ENCODE measurements around the gene CELF2.
A peak's percentile ranks its signal among the peaks of the same experiment; 100 is the strongest.
"Not testable (repeated sequence)": the region's sequence is repeated elsewhere in the genome, so short reads cannot be mapped to it uniquely, and the experiment has no call there.

CELF2 gene

GRCh38 chr10:11127017-11127416 lies 109.3 kb downstream of the CELF2 start:
- DNase-seq (ENCODE audit: low read depth in 3 of 3, low spot score in 1 of 3) = not testable (repeated sequence)

- DNase-seq (ENCODE audit: low read depth in 3 of 3, low spot score in 1 of 3) = no peak
Measured at GRCh38 chr10:11131112-11131639, 113.5 kb downstream of the CELF2 start.

- no peak for DNase-seq (ENCODE audit: low read depth in 3 of 3, low spot score in 1 of 3)
Measured at GRCh38 chr10:11134411-11134810, 116.7 kb downstream of the CELF2 start.

GRCh38 chr10:11135709-11136108 lies 118.0 kb downstream of the CELF2 start:
- DNase-seq (ENCODE audit: low read depth in 3 of 3, low spot score in 1 of 3) = no peak

GRCh38 chr10:11138314-11139033 lies 120.8 kb downstream of the CELF2 start:
- DNase-seq (ENCODE audit: low read depth in 3 of 3, low spot score in 1 of 3) = no peak

GRCh38 chr10:11140963-11141362 lies 123.3 kb downstream of the CELF2 start:
- no peak for DNase-seq (ENCODE audit: low read depth in 3 of 3, low spot score in 1 of 3)

- DNase-seq (ENCODE audit: low read depth in 3 of 3, low spot score in 1 of 3) = no peak
Measured at GRCh38 chr10:11141571-11142091, 124.0 kb downstream of the CELF2 start.

GRCh38 chr10:11142777-11143176 lies 125.1 kb downstream of the CELF2 start:
- no peak for DNase-seq (ENCODE audit: low read depth in 3 of 3, low spot score in 1 of 3)

GRCh38 chr10:11143242-11143641 lies 125.6 kb downstream of the CELF2 start:
- DNase-seq (ENCODE audit: low read depth in 3 of 3, low spot score in 1 of 3) = no peak

GRCh38 chr10:11144626-11145494 lies 127.2 kb downstream of the CELF2 start:
- DNase-seq (ENCODE audit: low read depth in 3 of 3, low spot score in 1 of 3) = no peak

- DNase-seq (ENCODE audit: low read depth in 3 of 3, low spot score in 1 of 3) = peak in 2 of 3 donors; percentile 39 to 43
Measured at GRCh38 chr10:11145495-11145855, 127.8 kb downstream of the CELF2 start.

GRCh38 chr10:11146402-11147171 lies 128.9 kb downstream of the CELF2 start:
- DNase-seq (ENCODE audit: low read depth in 3 of 3, low spot score in 1 of 3) = no peak

- no peak for DNase-seq (ENCODE audit: low read depth in 3 of 3, low spot score in 1 of 3)
Measured at GRCh38 chr10:11147722-11148121, 130.1 kb downstream of the CELF2 start.

- no peak for DNase-seq (ENCODE audit: low read depth in 3 of 3, low spot score in 1 of 3)
Measured at GRCh38 chr10:11148142-11149028, 130.7 kb downstream of the CELF2 start.

GRCh38 chr10:11149807-11150141 lies 132.1 kb downstream of the CELF2 start:
- no peak for DNase-seq (ENCODE audit: low read depth in 3 of 3, low spot score in 1 of 3)

GRCh38 chr10:11150231-11150731 lies 132.6 kb downstream of the CELF2 start:
- no peak for DNase-seq (ENCODE audit: low read depth in 3 of 3, low spot score in 1 of 3)

GRCh38 chr10:11150879-11151415 lies 133.3 kb downstream of the CELF2 start:
- DNase-seq (ENCODE audit: low read depth in 3 of 3, low spot score in 1 of 3) = no peak

- DNase-seq (ENCODE audit: low read depth in 3 of 3, low spot score in 1 of 3) = no peak
Measured at GRCh38 chr10:11152801-11153200, 135.1 kb downstream of the CELF2 start.

- DNase-seq (ENCODE audit: low read depth in 3 of 3, low spot score in 1 of 3) = no peak
Measured at GRCh38 chr10:11153245-11153644, 135.6 kb downstream of the CELF2 start.

- no peak for DNase-seq (ENCODE audit: low read depth in 3 of 3, low spot score in 1 of 3)
Measured at GRCh38 chr10:11153766-11154165, 136.1 kb downstream of the CELF2 start.
